Ovary (tissue), 3 donors: ENCODE measurements around the gene TGFBR1.

Source experiments
- CTCF ChIP-seq, 3 donors: fragments of 450-650 bp in 2 of 3; fragments of 200-600 bp in 1 of 3; IDR thresholded peaks; one replicate each; pipeline versions ENCODE4 v1.5.1 to v1.8.0; 2016 to 2022; ENCODE audit warnings: antibody characterized with exemption in 3 of 3, mild to moderate bottlenecking in 1 of 3
- POLR2A ChIP-seq: fragments of 450-650 bp; IDR thresholded peaks from one replicate; pipeline ENCODE4 v1.6.1; 2017; ENCODE audit warnings: antibody characterized with exemption, mild to moderate bottlenecking, moderate library complexity
- donor health status: DM: no; HTN: no; CAD: no.

- no peak for TF ChIP-seq CTCF (IDR thresholded peaks at IDR 0.05)
- TF ChIP-seq POLR2A: no peak
Observed at GRCh38 chr9:99074902-99075245, 30.0 kb upstream of the TGFBR1 start.
